GM18951 (cell line): ENCODE results near the gene PLA2G4A.

Source experiments
- POLR2A ChIP-seq: IDR thresholded peaks from 4 replicates; pipeline ENCODE4 v1.6.1; 2011; ENCODE audit warnings: mild to moderate bottlenecking; ENCODE audit not compliant: insufficient read length, insufficient read depth; ENCODE audit errors: extremely low read depth
- in situ Hi-C: fragments of 300-500 bp; cut with MboI; formaldehyde crosslinking; loops from one replicate; pipeline ENCODE4 v1.12.0; 2022; ENCODE audit warnings: low sequenced_read_pairs, mixed read lengths, inconsistent platforms; ENCODE audit not compliant: unreplicated experiment

Gene PLA2G4A

GRCh38 chr1:186999506-186999905 lies 170.8 kb downstream of the PLA2G4A start:
- TF ChIP-seq POLR2A = no peak
- in situ Hi-C loops = no loop called here

DNA sequence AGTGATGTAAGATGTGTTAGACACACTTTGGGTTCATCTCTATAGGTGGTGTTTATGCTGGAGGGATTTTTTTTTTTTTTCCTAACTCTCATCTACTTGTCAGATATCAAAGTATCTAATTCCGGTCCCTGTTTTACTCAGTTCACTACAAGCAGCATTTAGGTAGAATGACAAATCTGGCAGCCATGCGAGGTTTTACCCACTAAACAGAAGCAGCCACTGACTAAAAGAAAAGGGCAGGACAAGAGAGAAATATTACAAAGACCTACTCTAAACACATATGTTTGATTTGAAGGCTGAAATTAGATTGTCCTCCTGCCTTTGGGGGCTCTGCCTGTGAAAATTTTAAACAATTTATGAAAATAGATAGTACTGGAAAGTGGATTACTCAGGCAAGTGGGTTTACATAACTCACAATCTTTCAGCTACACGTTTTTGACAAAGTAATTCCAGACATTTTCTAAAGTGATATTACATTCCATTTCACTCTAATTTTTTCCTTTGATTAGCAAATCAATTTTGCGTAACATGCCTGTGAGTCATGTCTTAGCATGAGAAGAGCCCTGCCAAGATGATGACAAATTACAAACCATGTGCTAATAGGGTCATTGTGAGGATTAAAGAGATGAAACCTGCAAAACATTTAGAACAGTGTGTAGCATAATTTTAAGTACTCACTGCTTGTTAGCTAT lies 172.6 kb downstream of the PLA2G4A start:
- in situ Hi-C loops = no loop called here
- no peak for TF ChIP-seq POLR2A

DNA sequence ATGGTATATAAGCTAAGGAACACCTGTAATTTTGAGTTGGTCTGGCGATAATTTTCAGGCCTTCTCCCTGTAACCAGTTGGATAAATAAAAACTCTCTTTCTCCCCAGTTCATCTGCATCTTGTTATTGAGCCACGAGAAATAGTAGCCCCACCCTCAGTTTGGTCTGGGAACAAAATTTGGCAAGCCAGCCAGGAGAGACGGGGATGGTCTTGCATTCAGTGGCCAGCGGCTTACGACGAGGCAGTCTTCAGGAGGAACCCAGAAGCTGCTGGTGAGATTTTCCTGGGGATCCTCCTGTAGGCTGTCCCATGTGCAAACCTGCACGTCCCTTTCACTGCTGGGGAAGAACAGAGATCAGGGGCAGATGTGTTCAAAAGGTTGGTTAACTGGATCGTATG lies 174.6 kb downstream of the PLA2G4A start:
- in situ Hi-C loops = no loop called here
- TF ChIP-seq POLR2A = no peak

- in situ Hi-C loops = no loop called here
- no peak for TF ChIP-seq POLR2A
These were observed 178.1 kb downstream of the PLA2G4A start for GRCh38 chr1:187006896-187007295.

- in situ Hi-C loops = no loop called here
- no peak for TF ChIP-seq POLR2A
These were observed 180.6 kb downstream of the PLA2G4A start for GRCh38 chr1:187009320-187009719.

- TF ChIP-seq POLR2A = no peak
- in situ Hi-C loops = no loop called here
These were observed 182.0 kb downstream of the PLA2G4A start for GRCh38 chr1:187010571-187011309.

DNA sequence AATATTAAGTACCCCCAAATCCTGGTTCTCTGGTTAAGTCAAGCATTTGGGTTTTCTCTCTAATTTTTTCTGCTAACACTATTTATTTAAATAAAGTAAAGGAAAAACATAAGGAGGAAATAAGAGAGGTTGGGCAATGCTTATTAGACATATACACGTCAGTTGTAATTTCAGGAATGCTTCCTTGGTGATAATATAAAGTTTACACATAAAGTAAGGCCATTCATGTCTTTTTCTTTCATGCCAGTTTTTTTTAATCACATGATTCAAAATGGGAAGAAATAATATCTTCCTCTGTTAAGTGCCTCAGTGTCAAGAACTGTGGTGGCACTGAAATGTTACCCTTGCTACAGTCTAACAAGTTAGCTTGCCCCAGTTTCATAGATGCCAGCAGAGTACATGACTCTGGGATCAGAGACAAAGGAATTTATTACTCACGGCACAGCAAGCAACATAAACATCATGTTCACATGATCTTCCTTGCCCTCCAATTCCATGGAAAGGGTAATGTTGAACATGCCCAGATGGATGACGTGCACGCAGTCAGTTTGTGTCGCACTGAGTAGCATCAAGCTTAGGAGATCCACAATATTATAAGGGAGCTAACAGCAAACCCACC lies 184.9 kb downstream of the PLA2G4A start:
- in situ Hi-C loops = no loop called here
- TF ChIP-seq POLR2A = no peak

DNA sequence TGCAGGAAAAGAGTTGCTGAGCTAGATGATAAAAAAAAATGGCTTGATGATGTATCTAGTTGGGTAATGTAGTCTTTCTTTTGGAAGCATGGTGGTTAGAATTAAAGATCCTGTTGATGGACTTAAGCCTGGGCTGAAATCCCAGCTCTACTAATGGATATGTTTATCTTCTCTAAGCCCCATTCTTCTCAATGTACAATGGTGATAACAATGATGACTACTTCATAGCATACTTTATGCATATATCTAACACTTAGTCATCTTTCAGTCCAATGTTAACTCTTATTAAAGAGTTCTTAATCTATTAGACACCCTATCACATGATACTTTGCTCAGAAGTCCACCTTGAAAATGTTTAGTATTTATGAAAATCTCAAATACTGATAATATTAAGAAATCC lies 189.5 kb downstream of the PLA2G4A start:
- in situ Hi-C loops = no loop called here
- no peak for TF ChIP-seq POLR2A

- no peak for TF ChIP-seq POLR2A
- in situ Hi-C loops = no loop called here
These were observed 198.5 kb downstream of the PLA2G4A start for GRCh38 chr1:187027253-187027652.

GRCh38 chr1:187032316-187032981 lies 203.7 kb downstream of the PLA2G4A start:
- TF ChIP-seq POLR2A = no peak
- in situ Hi-C loops = no loop called here

DNA sequence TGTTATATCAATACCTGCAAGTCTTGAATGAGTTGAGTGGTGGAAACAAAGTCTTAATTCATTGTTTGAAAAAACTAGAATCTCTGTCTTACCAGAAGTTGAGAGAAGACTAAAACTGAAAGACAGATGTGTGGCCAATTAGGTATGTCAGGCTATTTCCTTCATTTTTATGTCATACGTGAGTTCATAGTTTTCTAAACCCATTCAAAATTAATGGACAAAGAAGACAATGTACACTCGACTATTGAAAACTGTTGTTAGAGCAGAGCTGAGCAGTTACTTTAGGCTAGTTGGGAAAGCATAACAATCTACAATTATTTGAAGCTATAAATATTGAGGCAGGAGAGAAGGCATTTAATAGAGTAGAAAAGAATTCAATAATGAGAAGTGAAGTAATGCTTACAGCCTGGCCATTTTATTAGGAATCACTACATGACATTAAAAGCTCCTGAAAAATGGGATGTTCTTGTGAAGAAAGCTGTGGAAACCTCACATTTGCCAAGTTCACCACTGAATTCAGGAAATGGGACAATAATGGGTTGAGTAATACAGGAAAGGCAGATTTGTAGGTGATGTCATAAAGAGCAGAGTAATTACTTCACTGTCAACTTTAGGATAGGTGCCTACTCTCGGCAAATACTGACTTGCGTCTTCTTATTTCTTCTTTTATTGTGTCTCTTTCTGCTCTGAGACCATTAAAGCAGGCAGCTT lies 204.4 kb downstream of the PLA2G4A start:
- in situ Hi-C loops = no loop called here
- TF ChIP-seq POLR2A = no peak

- in situ Hi-C loops = no loop called here
- TF ChIP-seq POLR2A = no peak
These were observed 205.1 kb downstream of the PLA2G4A start for GRCh38 chr1:187033693-187034390.
